AML-193 (cell line): Measurements from ENCODE around the gene CCDC47.
"Not testable (repeated sequence)": the region's sequence is repeated elsewhere in the genome, so short reads cannot be mapped to it uniquely, and the experiment has no call there.

Experiments
- DNase-seq, 2 experiments: peaks; one replicate each; lab custom pipeline; 2025; lab: John Stamatoyannopoulos, UW

The CCDC47 gene

GRCh38 chr17:63722403-63722802 lies 51.0 kb downstream of the CCDC47 start:
- DNase-seq, result no peak

GRCh38 chr17:63720194-63720593 lies 53.2 kb downstream of the CCDC47 start:
- not testable (repeated sequence) for DNase-seq

- no peak for DNase-seq
Measured at GRCh38 chr17:63718988-63719387, 54.4 kb downstream of the CCDC47 start.

- DNase-seq, result no peak
Measured at GRCh38 chr17:63716426-63716825, 57.0 kb downstream of the CCDC47 start.

GRCh38 chr17:63714550-63715277 lies 58.7 kb downstream of the CCDC47 start:
- DNase-seq, result no peak

GRCh38 chr17:63709110-63709509 lies 64.3 kb downstream of the CCDC47 start:
- no peak for DNase-seq

GRCh38 chr17:63707151-63707550 lies 66.2 kb downstream of the CCDC47 start:
- no peak for DNase-seq

- DNase-seq, result no peak
Measured at GRCh38 chr17:63706336-63707082, 66.9 kb downstream of the CCDC47 start.

GRCh38 chr17:63705657-63706056 lies 67.7 kb downstream of the CCDC47 start:
- no peak for DNase-seq

- DNase-seq, result no peak
Measured at GRCh38 chr17:63704836-63705235, 68.6 kb downstream of the CCDC47 start.

GRCh38 chr17:63704259-63704576 lies 69.2 kb downstream of the CCDC47 start:
- no peak for DNase-seq

GRCh38 chr17:63703556-63704258 lies 69.7 kb downstream of the CCDC47 start:
- DNase-seq, result no peak

GRCh38 chr17:63703029-63703428 lies 70.4 kb downstream of the CCDC47 start:
- no peak for DNase-seq

- no peak for DNase-seq
Measured at GRCh38 chr17:63702721-63703015, 70.7 kb downstream of the CCDC47 start.

- peak; percentile 76 to 79 for DNase-seq
Measured at GRCh38 chr17:63701868-63702720, 71.3 kb downstream of the CCDC47 start.

- DNase-seq, result no peak
Measured at GRCh38 chr17:63701456-63701820, 72.0 kb downstream of the CCDC47 start.

GRCh38 chr17:63700528-63701455 lies 72.6 kb downstream of the CCDC47 start:
- DNase-seq, result no peak

GRCh38 chr17:63699638-63700527 lies 73.5 kb downstream of the CCDC47 start, which contains the start of gene LIMD2:
TSS of gene LIMD2 (minus strand) at chr17:63700125. CDS start at chr17:63699298, 827 bp downstream.
- peak; percentile 12 to 45 for DNase-seq

- peak; percentile 52 to 60 for DNase-seq
Measured at GRCh38 chr17:63698886-63699637, 74.3 kb downstream of the CCDC47 start.
